ENCODE results near the gene ZNF557. TPM values are rescaled to one million over a fixed set of nuclear protein-coding genes. Genes with fewer than 3 reads are reported as not detected.

The ZNF557 gene
- total RNA-seq, result 11.6 and 12.7 TPM in 2 replicates

GRCh38 chr19:7069042-7069903 lies at the start of gene ZNF557:
Gene ZNF557 (plus strand): TSS chr19:7069703. CDS start chr19:7075075, 5,372 bp downstream.

GRCh38 chr19:7021331-7021730 lies 48.2 kb upstream of the ZNF557 start, which contains the start of gene MBD3L2B:
Gene MBD3L2B (minus strand): TSS chr19:7021431. CDS start chr19:7021397, 34 bp downstream.

GRCh38 chr19:7030278-7030677 lies 39.2 kb upstream of the ZNF557 start, which contains the start of gene MBD3L5:
Gene MBD3L5 (plus strand): TSS chr19:7030578. CDS start chr19:7030612, 34 bp downstream.

GRCh38 chr19:7040079-7040478 lies 29.4 kb upstream of the ZNF557 start, which contains the start of gene MBD3L4:
Gene MBD3L4 (minus strand): TSS chr19:7040179. CDS start chr19:7040144, 35 bp downstream.

GRCh38 chr19:7049021-7049420 lies 20.5 kb upstream of the ZNF557 start, which contains the start of gene MBD3L2:
Gene MBD3L2 (plus strand): TSS chr19:7049321. CDS start chr19:7049374, 53 bp downstream.

GRCh38 chr19:7058576-7058975 lies 10.9 kb upstream of the ZNF557 start, which contains the start of gene MBD3L3:
Gene MBD3L3 (minus strand): TSS chr19:7058676. CDS start chr19:7058605, 71 bp downstream.

Other genes starting within 250 kb of the ZNF557 start
- 0.22 TPM in 1 of 2 replicates, not detected in the other for gene ADGRE1, start 182.1 kb upstream of the ZNF557 start, total RNA-seq
- not detected in 2 replicates for gene MBD3L2B, start 48.3 kb upstream of the ZNF557 start, total RNA-seq
- gene MBD3L5, start 39.1 kb upstream of the ZNF557 start, total RNA-seq, result not detected in 2 replicates
- not detected in 2 replicates for gene MBD3L4, start 29.5 kb upstream of the ZNF557 start, total RNA-seq
- gene MBD3L2, start 20.4 kb upstream of the ZNF557 start, total RNA-seq, result not detected in 2 replicates
- not detected in 2 replicates for gene MBD3L3, start 11.0 kb upstream of the ZNF557 start, total RNA-seq
- gene INSR, start 224.7 kb downstream of the ZNF557 start, total RNA-seq, result 5.0 and 26.0 TPM in 2 replicates

All from placental pericyte (primary cell).